ENCODE data around the gene SAFB. TPM values are rescaled to one million over a fixed set of nuclear protein-coding genes. Genes with fewer than 3 reads are reported as not detected.
A peak's percentile ranks its signal among the peaks of the same experiment; 100 is the strongest.

SAFB gene
- total and polyA plus RNA-seq, 11 donors: 22.3 to 59.6 (median 48.0) TPM

DNA sequence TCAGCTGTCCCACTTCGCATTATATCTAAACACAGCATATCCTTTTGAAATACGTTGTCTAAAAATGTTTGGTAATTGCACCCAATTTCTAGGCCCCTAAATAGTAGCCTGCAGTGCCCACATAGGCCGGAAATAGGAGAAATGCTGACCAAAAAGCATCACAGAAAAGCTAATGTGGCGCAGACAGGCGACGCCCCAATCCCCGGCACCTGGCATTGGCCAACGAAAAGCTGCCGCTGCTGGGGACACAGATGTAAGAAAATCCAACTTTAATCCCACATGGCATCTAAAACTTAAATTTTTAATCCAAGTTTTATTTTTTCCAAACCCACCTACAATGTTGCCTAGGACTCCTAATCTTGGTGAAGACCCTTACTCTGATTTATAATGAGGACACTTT lies 4.3 kb upstream of the SAFB start:
- no peak for ATAC-seq
- no peaks in the 10 kb centered on the region for H3K9me3 ChIP-seq
- WGBS, 4 donors: 66 to 79% (median 68%) methylated on average over 9 of the region's 9 CpGs
- no peaks in the 10 kb centered on the region for H3K27me3 ChIP-seq
- intact Hi-C loops (cut with DNase I): no loop called here
- no peak for DNase-seq
- peak overlapping the region in 1 of 12 donors; percentile 46 for H3K27ac ChIP-seq
- H3K36me3 ChIP-seq: peaks cover 0 to 79% (median 70%) of the 10 kb centered on the region in 9 donors
- no peak for TF ChIP-seq POLR2A (IDR thresholded peaks at IDR 0.05)
- TF ChIP-seq CTCF (IDR thresholded peaks at IDR 0.05): no peak
- H3K4me3 ChIP-seq: no peak overlapping the region
- peaks cover 8 to 49% (median 34%) of the 10 kb centered on the region in 12 donors for H3K4me1 ChIP-seq

DNA sequence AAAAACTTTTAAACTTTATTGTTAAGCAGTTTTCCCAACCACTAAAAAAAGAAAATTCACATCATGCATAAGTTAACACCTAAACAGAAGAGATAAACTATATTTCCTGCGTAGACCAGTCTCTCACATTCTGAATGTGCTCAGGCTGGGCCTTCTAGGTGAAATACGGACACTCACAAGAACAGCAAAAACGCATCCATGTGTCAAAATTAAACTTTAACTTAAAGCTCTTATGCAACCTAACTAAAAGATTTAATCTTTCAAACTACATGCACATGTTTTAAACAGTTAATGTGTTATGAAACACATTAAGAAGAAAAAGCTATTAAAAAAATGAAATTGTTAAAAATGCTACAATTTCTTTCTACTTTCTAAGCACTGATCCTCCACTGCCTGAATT lies 2.9 kb upstream of the SAFB start:
- H3K27ac ChIP-seq: no peak overlapping the region
- H3K4me1 ChIP-seq: peaks cover 11 to 58% (median 43%) of the 10 kb centered on the region in 12 donors
- H3K4me3 ChIP-seq: peak overlapping the region in 1 of 12 donors; percentile 98
- no peaks in the 10 kb centered on the region for H3K27me3 ChIP-seq
- 71 to 76% (median 73%) methylated on average over 3 of the region's 3 CpGs for WGBS, 4 donors
- H3K36me3 ChIP-seq: peaks cover 0 to 66% (median 58%) of the 10 kb centered on the region in 9 donors
- H3K9me3 ChIP-seq: no peaks in the 10 kb centered on the region
- ATAC-seq (no peak), DNase-seq (no peak)
- no peak for TF ChIP-seq POLR2A (IDR thresholded peaks at IDR 0.05)
- no peak for TF ChIP-seq CTCF (IDR thresholded peaks at IDR 0.05)
- intact Hi-C loops (cut with DNase I): loop anchor here in 4 of 10 donors (5.0 to 10.0 kb wide), 4 partner anchors 55 to 172 kb away; partner anchors contain the start of genes DUS3L (in 1 of the 4), HSD11B1L (in 1 of the 4), MICOS13 (in 1 of the 4) and RPL36 (in 1 of the 4)

DNA sequence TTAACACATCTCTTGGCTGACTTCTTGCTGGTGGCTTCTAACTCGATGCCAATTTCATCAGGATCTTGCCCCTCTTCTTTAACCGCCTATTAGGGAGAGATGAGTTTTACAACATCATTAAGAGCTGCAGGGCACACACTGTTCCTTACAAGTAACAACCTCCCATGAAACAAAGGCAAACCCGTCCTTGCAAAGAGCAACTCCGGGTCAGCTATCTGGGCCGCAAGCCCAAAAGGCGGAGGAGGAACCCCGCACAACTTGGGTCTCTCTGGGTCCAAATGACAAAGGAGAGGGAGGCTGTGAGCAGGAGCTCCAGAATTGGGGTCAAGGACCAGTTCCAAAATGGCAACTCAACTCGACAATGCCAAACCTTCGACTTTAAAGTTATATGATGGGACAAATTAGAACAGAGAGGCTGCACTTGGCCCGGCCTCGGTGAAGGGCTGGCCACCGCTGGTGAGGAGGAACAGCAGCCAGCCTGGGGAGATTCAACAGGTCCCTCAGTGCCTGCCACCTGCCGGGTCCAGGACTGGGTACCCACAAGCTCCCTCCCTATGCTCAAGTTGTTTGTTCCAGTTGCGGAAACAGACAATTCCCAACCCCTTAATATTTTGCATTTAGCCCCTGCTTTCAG lies 1.5 kb upstream of the SAFB start:
- Histone ChIP-seq H3K9me3 (no peaks in the 10 kb centered on the region), H3K36me3 (peaks cover 0 to 66% (median 58%) of the 10 kb centered on the region in 9 donors), H3K27me3 (no peaks in the 10 kb centered on the region), H3K4me3 (peak overlapping the region; percentile 84 to 99 (median 96)), H3K4me1 (peaks cover 14 to 73% (median 57%) of the 10 kb centered on the region in 12 donors), H3K27ac (peak overlapping the region; percentile 92 to 98 (median 94))
- DNase-seq (no peak), ATAC-seq (no peak)
- TF ChIP-seq CTCF (IDR thresholded peaks at IDR 0.05) (no peak), POLR2A (IDR thresholded peaks at IDR 0.05) (no peak)
- intact Hi-C loops (cut with DNase I): loop anchor here in 4 of 10 donors (5.0 to 10.0 kb wide), 4 partner anchors 53 to 171 kb away; partner anchors contain the start of genes DUS3L (in 1 of the 4), HSD11B1L (in 1 of the 4), MICOS13 (in 1 of the 4) and RPL36 (in 1 of the 4)
- WGBS, 4 donors: 13 to 21% (median 16%) methylated on average over 14 of the region's 14 CpGs

DNA sequence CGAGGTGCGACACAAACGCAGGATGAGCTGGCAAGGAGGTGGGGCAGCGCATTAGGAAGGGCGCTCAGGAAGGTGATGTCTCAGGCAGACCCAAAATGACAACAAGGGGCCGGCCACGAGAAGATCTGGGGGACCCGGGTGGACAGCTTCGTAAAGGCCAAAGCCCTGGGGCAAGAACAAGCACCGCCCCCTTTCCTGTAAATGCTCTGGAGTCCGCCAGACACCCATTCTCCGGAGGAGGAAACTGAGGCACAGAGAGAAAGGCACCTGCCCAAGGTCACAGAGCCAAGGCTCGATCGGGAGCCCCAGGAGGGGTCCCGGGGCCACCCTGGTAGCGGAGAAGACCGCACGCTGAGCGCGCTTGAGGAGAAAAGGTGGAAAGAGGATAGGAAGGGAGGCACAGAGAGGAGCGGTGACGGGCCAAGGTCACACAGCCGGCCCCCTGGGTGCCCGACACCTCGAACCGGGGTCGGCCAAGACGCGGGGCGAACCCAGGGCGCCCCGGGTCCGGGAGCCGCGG lies 878 bp upstream of the SAFB start:
- Histone ChIP-seq H3K9me3 (no peaks in the 10 kb centered on the region), H3K4me3 (peak overlapping the region; percentile 84 to 99 (median 96)), H3K36me3 (peaks cover 0 to 66% (median 58%) of the 10 kb centered on the region in 9 donors), H3K27ac (peak overlapping the region; percentile 92 to 98 (median 94)), H3K27me3 (no peaks in the 10 kb centered on the region), H3K4me1 (peaks cover 14 to 79% (median 62%) of the 10 kb centered on the region in 12 donors)
- DNase-seq (peak in 4 of 5 donors; percentile 33 to 64 (median 42)), ATAC-seq (peak in 1 of 4 donors; percentile 2)
- no peak for TF ChIP-seq CTCF (IDR thresholded peaks at IDR 0.05)
- TF ChIP-seq POLR2A (IDR thresholded peaks at IDR 0.05): no peak
- intact Hi-C loops (cut with DNase I): loop anchor here in 4 of 10 donors (5.0 to 10.0 kb wide), 4 partner anchors 53 to 170 kb away; partner anchors contain the start of genes DUS3L (in 1 of the 4), HSD11B1L (in 1 of the 4), MICOS13 (in 1 of the 4) and RPL36 (in 1 of the 4)
- 0 to 1% (median 1%) methylated on average over 31 to 35 of the region's 35 CpGs for WGBS, 4 donors
